SW480 (cell line): ENCODE results near the gene ECSIT.
A peak's percentile ranks its signal among the peaks of the same experiment; 100 is the strongest.
"Not testable (repeated sequence)": the region's sequence is repeated elsewhere in the genome, so short reads cannot be mapped to it uniquely, and the experiment has no call there.

ENCODE experiments used
- DNase-seq: peaks from one replicate; pipeline ENCODE4 v3.0.0-alpha.2; 2016; ENCODE audit warnings: low spot score

Gene ECSIT

DNA sequence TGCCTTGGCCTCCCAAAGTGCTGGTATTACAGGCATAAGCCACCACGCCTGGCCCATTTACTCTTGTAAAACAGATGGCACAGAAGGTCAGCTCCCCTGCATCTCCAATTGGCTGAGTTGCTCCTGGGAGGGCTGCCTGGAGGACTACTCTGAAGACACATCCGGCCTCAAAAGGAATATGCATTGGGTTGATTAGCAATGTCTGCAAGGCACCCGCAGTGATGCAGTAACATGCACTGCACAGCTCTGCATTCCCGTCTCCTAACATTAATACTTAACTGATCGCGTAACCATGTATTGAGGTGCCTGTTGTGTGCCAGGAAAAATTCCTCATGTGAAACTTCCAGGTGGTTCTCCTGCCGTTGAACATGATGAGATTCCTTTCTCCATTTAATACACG is 53.1 kb downstream of the ECSIT start:
- DNase-seq: no peak

DNA sequence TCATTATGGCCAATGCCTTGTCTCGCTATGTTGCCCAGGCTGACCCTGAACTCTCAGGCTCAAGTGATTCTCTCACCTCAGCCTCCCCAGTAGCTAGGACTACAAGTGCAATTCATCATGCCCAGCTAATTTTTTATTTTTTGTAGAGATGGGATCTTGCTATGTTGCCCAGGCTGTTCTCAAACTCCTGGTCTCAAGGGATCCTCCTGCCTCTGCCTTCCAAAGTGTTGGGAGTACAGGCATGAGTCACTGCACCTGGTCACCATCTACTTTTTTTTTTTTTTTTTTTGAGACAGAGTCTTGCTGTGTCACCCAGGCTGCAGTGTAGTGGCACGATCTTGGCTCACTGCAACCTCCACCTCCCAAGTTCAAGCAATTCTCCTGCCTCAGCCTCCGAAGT is 53.6 kb downstream of the ECSIT start:
- not testable (repeated sequence) for DNase-seq

- no peak for DNase-seq
These were observed 55.2 kb downstream of the ECSIT start for GRCh38 chr19:11473725-11474124.

DNA sequence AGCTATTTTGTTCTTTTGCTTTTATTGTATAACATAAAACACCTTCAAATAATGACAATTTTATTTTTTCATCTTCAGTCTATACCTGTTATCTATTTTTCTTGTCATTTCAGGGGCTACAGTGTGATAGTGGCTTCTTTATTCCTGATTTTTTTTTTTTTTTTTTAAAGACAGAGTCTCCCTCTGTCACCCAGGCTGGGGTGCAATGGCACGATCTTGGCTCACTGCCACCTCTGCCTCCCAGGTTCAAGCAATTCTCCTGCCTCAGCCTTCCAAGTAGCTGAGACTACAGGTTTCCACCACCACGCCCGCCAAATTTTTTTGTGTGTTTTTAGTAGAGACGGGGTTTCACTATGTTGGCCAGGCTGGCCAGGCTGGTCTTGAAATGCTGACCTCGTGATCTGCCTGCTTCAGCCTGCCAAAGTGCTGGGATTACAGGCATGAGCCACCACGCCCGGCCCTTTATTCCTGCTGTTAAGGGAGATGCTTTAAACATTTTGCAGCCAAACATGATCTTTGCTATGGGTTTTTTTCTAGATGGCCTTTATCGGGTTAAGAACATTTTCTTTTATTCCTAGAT is 60.6 kb downstream of the ECSIT start:
- DNase-seq: not testable (repeated sequence)

DNA sequence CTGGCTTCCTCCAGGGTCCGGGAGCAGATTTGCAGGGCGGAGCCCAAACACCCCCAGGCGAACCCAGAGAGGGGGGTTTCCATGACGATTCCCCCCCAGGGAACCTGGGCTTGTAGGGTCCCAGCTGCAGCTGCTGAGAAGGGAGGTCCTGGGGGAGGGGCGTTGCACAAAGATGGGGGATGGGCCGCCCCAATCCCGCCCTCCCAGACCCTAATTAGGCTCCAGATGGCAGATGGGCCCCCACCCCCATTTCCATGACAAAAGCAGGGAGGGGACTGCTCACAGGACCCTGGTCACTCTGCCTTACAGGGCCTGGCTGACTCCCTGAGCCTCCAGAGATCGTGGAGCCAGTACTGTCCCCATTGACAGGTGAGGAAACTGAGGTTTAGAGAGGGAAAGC is 63.3 kb downstream of the ECSIT start:
- DNase-seq: no peak

DNA sequence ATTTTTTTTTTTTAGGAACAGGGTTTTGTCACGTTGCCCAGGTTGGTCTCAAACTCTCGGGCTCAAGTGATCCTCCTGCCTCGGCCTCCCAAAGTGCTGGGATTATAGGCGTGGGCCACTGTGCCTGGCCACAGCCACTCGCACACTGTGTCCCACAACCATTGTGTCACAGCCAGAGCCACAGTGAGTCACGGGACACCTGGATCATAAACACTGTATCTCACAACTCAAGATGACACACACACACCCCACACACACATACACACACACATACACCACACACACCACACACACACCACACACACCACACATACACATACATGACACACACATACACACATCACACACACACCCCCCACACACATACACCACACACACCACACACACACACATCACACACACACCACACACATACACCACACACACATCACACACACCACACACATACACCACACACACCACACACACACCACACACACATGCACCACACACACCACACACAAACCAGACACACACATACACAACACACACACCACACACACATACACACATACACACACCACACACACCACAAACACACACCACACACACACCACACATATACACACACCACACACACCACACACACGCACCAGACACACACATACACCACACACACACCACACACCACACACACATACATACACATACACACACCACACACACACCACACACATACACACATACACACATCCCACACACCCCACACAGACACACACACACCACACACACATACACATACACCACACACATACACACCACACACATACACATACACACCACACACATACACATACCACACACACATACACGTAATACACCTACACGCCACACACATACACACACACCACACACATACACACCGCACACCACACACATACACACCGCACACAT is 64.3 kb downstream of the ECSIT start:
- DNase-seq: no peak

GRCh38 chr19:11463391-11463790 is 65.5 kb downstream of the ECSIT start:
- DNase-seq: peak; percentile 61

DNA sequence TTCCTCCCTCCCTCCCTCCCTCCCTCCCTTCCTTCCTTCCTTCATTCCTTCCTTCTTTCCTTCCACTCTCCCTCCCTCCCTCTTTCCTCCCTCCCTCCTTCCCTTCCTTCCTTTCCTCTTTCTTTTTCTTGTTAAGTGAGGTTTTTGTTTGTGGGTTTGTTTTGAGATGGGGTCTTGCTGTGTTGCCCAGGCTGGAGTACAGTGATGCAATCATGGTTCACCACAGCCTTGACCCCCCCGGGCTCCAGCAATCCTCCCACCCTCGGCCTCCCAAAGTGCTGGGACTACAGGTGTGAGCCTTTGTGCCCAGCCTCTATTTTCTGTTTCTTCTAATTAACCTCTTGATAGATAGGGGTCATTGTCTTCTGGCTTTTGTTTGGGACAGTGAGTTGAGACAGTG is 67.5 kb downstream of the ECSIT start:
- DNase-seq: no peak

DNA sequence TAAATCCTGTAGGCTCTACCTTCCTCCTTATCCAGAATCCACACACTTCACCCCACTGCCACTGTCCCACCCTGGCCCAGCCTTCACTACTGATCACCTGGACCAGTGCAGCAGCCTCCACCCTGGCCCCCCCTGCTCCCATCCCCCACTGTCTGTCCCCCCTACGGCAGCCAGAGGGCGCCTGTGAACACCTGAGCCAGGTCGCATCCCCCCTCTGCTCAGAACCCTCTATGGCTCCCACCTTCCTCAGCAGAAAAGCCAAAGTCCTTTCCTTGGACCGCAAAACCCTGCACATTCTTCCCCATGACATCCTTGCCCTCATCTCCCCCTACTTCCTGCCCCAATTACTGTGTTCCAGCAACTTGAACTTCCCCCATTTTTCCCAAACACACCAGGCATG is 68.7 kb downstream of the ECSIT start:
- DNase-seq: no peak

- not testable (repeated sequence) for DNase-seq
These were observed 70.0 kb downstream of the ECSIT start for GRCh38 chr19:11458912-11459311.

GRCh38 chr19:11458236-11458900 is 70.6 kb downstream of the ECSIT start:
- no peak for DNase-seq

- no peak for DNase-seq
These were observed 71.1 kb downstream of the ECSIT start for GRCh38 chr19:11457831-11458230.

GRCh38 chr19:11457115-11457514 is 71.8 kb downstream of the ECSIT start:
- no peak for DNase-seq

GRCh38 chr19:11456659-11457058 is 72.3 kb downstream of the ECSIT start:
- no peak for DNase-seq
